Spinal cord (tissue), 10 donors: ENCODE measurements around the gene TJP1. TPM values are rescaled to one million over a fixed set of nuclear protein-coding genes. Genes with fewer than 3 reads are reported as not detected.
"Not testable (repeated sequence)": the region's sequence is repeated elsewhere in the genome, so short reads cannot be mapped to it uniquely, and the experiment has no call there.

ENCODE experiments used
- DNase-seq, 6 donors: peaks; one replicate each; pipeline versions ENCODE4 v3.0.0 to v3.0.0-alpha.2; 2013 to 2015; ENCODE audit warnings: low spot score in 6 of 6, low read depth in 4 of 6
- H3K27ac ChIP-seq: one replicate; pipeline ENCODE4 v1.5.1; 2013; ENCODE audit warnings: low read depth, low read length, control low read depth
- H3K27me3 ChIP-seq: one replicate; pipeline ENCODE4 v1.6.1; 2013; ENCODE audit warnings: low read length; ENCODE audit not compliant: control insufficient read depth, insufficient read depth
- H3K36me3 ChIP-seq: one replicate; pipeline ENCODE4 v1.6.1; 2013; ENCODE audit warnings: low read length; ENCODE audit not compliant: control insufficient read depth, insufficient read depth
- H3K4me1 ChIP-seq: one replicate; pipeline ENCODE4 v1.6.1; 2013; ENCODE audit warnings: low read length; ENCODE audit not compliant: control insufficient read depth, insufficient read depth
- H3K4me3 ChIP-seq: one replicate; pipeline ENCODE4 v1.5.1; 2013; ENCODE audit warnings: low read depth, low read length, control low read depth
- H3K9me3 ChIP-seq: one replicate; pipeline ENCODE4 v1.6.1; 2013; ENCODE audit warnings: low read length; ENCODE audit not compliant: control insufficient read depth, insufficient read depth
- WGBS: methylation state at CpG from one replicate; pipeline ENCODE4 v1.1.5; 2013; ENCODE audit warnings: missing lambda C conversion rate; ENCODE audit not compliant: insufficient coverage; 5-methylcytosine and 5-hydroxymethylcytosine counted together
- polyA plus RNA-seq, 2 donors: library from polyadenylated mRNA; unstranded; fragments of 120-200 nt; gene quantifications; one replicate each; pipeline ENCODE4 v1.2.1, GENCODE V29; 2013; ENCODE audit not compliant: insufficient read length in 2 of 2
- total RNA-seq, 2 donors: library from RNA; depleted of rRNA in 1 of 2; stranded (reverse); fragments of 120-200 nt in 1 of 2; fragments of >200 nt in 1 of 2; gene quantifications; one replicate each; pipeline versions ENCODE4 v1.2.3 to v1.2.4, GENCODE V29; 2013 to 2014
- donor health status: healthy.

Gene TJP1
- total and polyA plus RNA-seq, 4 donors: 95.2 to 192 (median 127) TPM

DNA sequence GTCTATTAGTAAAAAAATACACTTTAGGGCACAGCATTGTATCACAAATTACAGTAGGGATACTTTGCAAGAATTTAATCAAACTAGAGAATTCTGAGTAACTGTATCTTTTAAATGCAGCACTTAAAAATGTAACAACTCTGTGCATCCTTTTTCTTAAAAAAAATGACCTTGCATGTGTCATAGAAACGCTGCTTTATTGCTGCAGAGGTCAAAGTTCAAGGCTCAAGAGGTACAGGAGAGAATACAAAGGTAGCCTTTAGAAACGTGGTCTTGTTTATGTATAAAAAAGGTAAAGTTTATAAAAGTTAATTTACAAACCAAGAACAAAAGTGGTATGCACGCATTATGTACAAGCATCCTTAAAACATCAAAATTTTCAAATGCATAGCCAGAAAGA is 122.0 kb downstream of the TJP1 start:
- no CpG with 5 or more reads among the region's 3 CpGs for WGBS
- H3K36me3 ChIP-seq: peaks cover 18% of the 10 kb centered on the region
- no peak for DNase-seq
- no peak overlapping the region for H3K4me3 ChIP-seq
- H3K27ac ChIP-seq: no peak overlapping the region
- no peaks in the 10 kb centered on the region for H3K27me3 ChIP-seq
- no peaks in the 10 kb centered on the region for H3K4me1 ChIP-seq
- H3K9me3 ChIP-seq: no peaks in the 10 kb centered on the region

GRCh38 chr15:29699791-29700190 is 122.5 kb downstream of the TJP1 start:
- Histone ChIP-seq H3K4me1 (no peaks in the 10 kb centered on the region), H3K27ac (no peak overlapping the region), H3K9me3 (no peaks in the 10 kb centered on the region), H3K36me3 (peaks cover 16% of the 10 kb centered on the region), H3K27me3 (no peaks in the 10 kb centered on the region), H3K4me3 (no peak overlapping the region)
- WGBS: 100% methylated on average over 4 of the region's 8 CpGs
- no peak for DNase-seq

- Histone ChIP-seq H3K27me3 (no peaks in the 10 kb centered on the region), H3K27ac (no peak overlapping the region), H3K4me1 (no peaks in the 10 kb centered on the region), H3K4me3 (no peak overlapping the region), H3K9me3 (no peaks in the 10 kb centered on the region), H3K36me3 (peaks cover 8% of the 10 kb centered on the region)
- 86% methylated on average over 12 of the region's 12 CpGs for WGBS
- no peak for DNase-seq
These were observed 124.1 kb downstream of the TJP1 start for GRCh38 chr15:29698030-29698701.

DNA sequence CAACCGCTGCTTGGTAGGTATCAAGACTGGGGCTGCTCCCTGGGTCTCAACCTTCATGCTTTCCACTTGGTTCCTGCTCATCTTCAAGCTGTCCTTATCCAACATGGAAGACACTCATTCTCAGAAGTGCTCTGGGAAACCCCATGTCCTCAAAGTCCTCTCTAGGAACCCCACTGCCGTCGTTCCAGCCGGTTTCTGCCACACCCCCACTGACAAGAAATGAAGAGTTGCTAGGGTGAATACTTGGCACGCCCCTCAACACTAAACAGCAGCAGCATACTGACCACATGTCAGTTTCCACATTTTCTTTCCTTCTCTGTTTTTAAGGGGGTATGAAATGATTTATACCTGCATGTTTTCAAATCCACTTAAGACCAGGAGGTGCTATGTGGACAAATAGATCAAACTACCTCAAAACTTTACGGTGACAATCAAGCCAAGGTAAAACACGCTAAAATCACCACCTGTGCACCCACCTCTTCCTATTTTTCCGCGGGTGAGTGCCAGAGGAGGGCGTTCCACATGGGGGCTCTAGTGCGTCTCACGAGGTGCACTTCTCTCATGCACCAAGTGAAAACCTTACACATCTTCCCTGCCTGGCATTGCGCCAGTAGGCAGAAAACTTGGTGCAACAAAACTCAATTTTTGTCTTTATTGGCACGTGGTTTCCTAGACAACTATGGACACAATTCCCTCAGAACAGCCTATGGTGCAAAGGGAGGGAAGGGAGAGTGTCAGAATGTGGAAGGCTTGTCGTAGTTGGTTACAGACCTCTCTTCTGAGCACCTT is 125.1 kb downstream of the TJP1 start:
- no peaks in the 10 kb centered on the region for H3K4me1 ChIP-seq
- no peak overlapping the region for H3K27ac ChIP-seq
- no peaks in the 10 kb centered on the region for H3K27me3 ChIP-seq
- DNase-seq: no peak
- no peaks in the 10 kb centered on the region for H3K9me3 ChIP-seq
- whole genome bisulfite sequencing: 82% methylated on average over 10 of the region's 15 CpGs
- no peak overlapping the region for H3K4me3 ChIP-seq
- H3K36me3 ChIP-seq: peaks cover 5% of the 10 kb centered on the region

DNA sequence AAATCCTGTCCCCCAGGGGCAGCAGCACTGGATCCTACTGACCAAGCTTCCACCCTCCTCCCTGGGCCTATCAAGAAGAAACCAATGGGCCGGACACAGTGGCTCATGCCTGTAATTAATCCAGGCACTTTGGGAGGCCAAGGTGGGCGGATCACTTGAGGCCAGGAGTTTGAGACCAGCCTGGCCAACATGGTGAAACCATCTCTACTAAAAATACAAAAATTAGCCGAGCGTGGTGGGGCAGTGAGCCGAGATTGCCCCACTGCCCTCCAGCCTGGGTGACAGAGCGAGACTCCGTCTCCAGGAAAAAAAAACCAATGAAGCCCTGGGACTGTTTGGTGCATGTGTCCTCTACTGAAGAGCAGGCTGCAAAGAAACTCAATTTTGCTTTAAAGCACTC is 125.8 kb downstream of the TJP1 start:
- not testable (repeated sequence) for DNase-seq, H3K27ac ChIP-seq, H3K9me3 ChIP-seq, H3K4me3 ChIP-seq, H3K27me3 ChIP-seq, H3K36me3 ChIP-seq, H3K4me1 ChIP-seq
- 100% methylated on average over 7 of the region's 7 CpGs for WGBS

DNA sequence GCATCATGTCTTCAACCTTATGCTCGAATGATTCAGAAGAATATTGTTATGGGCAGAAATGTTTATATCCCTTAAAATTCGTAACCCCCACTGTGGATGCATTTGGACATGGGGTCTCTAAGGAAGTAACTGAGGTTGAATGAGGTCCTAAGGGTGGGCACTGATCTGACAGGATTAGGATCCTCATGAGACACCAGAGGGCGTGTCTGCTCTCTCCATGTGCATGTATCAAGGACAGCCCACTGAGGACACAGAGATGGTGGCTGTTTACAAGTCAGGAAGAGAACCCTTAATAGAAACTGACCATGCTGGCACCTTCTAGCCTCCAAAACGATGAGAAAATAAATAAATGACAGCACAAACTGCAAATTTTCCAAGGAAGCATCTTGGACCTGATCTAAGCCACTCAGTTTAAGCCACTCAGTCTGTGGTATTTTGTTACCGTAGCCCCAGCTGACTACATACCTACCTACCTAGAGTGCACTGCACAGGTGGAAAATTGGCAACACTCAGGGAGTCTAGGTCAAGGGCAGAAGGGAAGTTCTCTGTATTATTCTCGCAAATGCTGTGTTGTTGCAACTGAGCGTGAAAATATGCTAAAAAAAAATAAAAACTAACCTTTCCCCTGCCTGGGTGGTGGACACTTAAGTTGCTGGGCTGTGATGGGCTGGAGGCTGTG is 126.6 kb downstream of the TJP1 start:
- H3K36me3 ChIP-seq: peaks cover 5% of the 10 kb centered on the region
- no peaks in the 10 kb centered on the region for H3K9me3 ChIP-seq
- H3K27ac ChIP-seq: no peak overlapping the region
- no peak overlapping the region for H3K4me3 ChIP-seq
- peaks cover 5% of the 10 kb centered on the region for H3K4me1 ChIP-seq
- 85% methylated on average over 4 of the region's 7 CpGs for WGBS
- H3K27me3 ChIP-seq: no peaks in the 10 kb centered on the region
- no peak for DNase-seq

- H3K27ac ChIP-seq: no peak overlapping the region
These were observed 129.0 kb downstream of the TJP1 start for GRCh38 chr15:29693225-29693624.

GRCh38 chr15:29692527-29692926 is 129.7 kb downstream of the TJP1 start:
- peaks cover 3% of the 10 kb centered on the region for H3K36me3 ChIP-seq
- WGBS: no CpG with 5 or more reads among the region's 2 CpGs
- H3K9me3 ChIP-seq: no peaks in the 10 kb centered on the region

More at GRCh38 chr15:29693225-29693624, 129.0 kb downstream of the TJP1 start:
- Histone ChIP-seq H3K9me3 (no peaks in the 10 kb centered on the region), H3K27me3 (no peaks in the 10 kb centered on the region), H3K36me3 (peaks cover 2% of the 10 kb centered on the region), H3K4me3 (no peak overlapping the region), H3K4me1 (peaks cover 12% of the 10 kb centered on the region)
- WGBS: 96% methylated on average over 4 of the region's 7 CpGs
- no peak for DNase-seq

GRCh38 chr15:29690765-29691475 is 131.3 kb downstream of the TJP1 start:
- no peak for DNase-seq
- H3K36me3 ChIP-seq: peaks cover 3% of the 10 kb centered on the region
- peaks cover 15% of the 10 kb centered on the region for H3K4me1 ChIP-seq
- no peaks in the 10 kb centered on the region for H3K27me3 ChIP-seq
- H3K9me3 ChIP-seq: no peaks in the 10 kb centered on the region
- WGBS: 74% methylated on average over 6 of the region's 7 CpGs
- H3K27ac ChIP-seq: no peak overlapping the region
- no peak overlapping the region for H3K4me3 ChIP-seq

More at GRCh38 chr15:29692527-29692926, 129.7 kb downstream of the TJP1 start:
- peaks cover 12% of the 10 kb centered on the region for H3K4me1 ChIP-seq
- no peaks in the 10 kb centered on the region for H3K27me3 ChIP-seq
- no peak for DNase-seq
- H3K4me3 ChIP-seq: no peak overlapping the region
- H3K27ac ChIP-seq: no peak overlapping the region
